HCT116 (cell line): ENCODE measurements around the gene PNPO.

Source experiments
- ATF3 ChIP-seq: IDR thresholded peaks from 2 replicates; pipeline ENCODE4 v1.6.1; 2012
- CEBPB ChIP-seq: IDR thresholded peaks from 2 replicates; pipeline ENCODE4 v1.6.1; 2012; ENCODE audit warnings: low read depth
- EZH2 ChIP-seq: fragments of 200-600 bp; sonication (generic); IDR thresholded peaks from 2 replicates; pipeline ENCODE4 v1.6.1; 2017; ENCODE audit warnings: antibody characterized with exemption, mixed run types
- EZH2phosphoT487 ChIP-seq: fragments of 200-600 bp; IDR thresholded peaks from 2 replicates; pipeline ENCODE4 v1.6.1; 2018; ENCODE audit warnings: antibody characterized with exemption, borderline replicate concordance
- FOSL1 ChIP-seq: IDR thresholded peaks from 2 replicates; pipeline ENCODE4 v1.6.1; 2012; ENCODE audit warnings: low read depth
- POLR2A ChIP-seq: IDR thresholded peaks from 2 replicates; pipeline ENCODE4 v1.7.0; 2011; ENCODE audit warnings: borderline replicate concordance; ENCODE audit not compliant: insufficient read depth, insufficient read length; ENCODE audit errors: extremely low read depth
- RAD21 ChIP-seq: IDR thresholded peaks from 2 replicates; pipeline ENCODE4 v1.6.1; 2012; ENCODE audit warnings: low read depth, mild to moderate bottlenecking
- REST ChIP-seq: IDR thresholded peaks from 2 replicates; pipeline ENCODE4 v1.6.1; 2012; ENCODE audit warnings: low read depth
- SIN3A ChIP-seq: IDR thresholded peaks from 2 replicates; pipeline ENCODE4 v1.6.1; 2012; ENCODE audit warnings: low read depth
- SRF ChIP-seq: IDR thresholded peaks from 2 replicates; pipeline ENCODE4 v1.6.1; 2012; ENCODE audit warnings: low read depth
- TCF7L2 ChIP-seq: IDR thresholded peaks from 2 replicates; pipeline ENCODE4 v1.7.0; 2011; ENCODE audit warnings: borderline replicate concordance, inconsistent platforms; ENCODE audit not compliant: insufficient read depth, insufficient read length; ENCODE audit errors: extremely low read depth
- ZFX ChIP-seq: fragments of 450-650 bp; IDR thresholded peaks from 2 replicates; pipeline ENCODE4 v1.6.1; 2017
- TF ChIP-seq, protein P1 (sequence below), 3 experiments: fragments of 200-600 bp in 1 of 3; sonication (generic) in 1 of 3; IDR thresholded peaks in 2 of 3; conservative IDR thresholded peaks in 1 of 3; 2 replicates each; pipeline ENCODE4 v1.5.1; 2012 to 2017; ENCODE audit warnings: low read depth in 2 of 3, low read length in 2 of 3, antibody characterized with exemption in 1 of 3, borderline replicate concordance in 1 of 3, control low read depth in 1 of 3, mild to moderate bottlenecking in 1 of 3, mixed read lengths in 1 of 3, mixed run types in 1 of 3, moderate library complexity in 1 of 3; ENCODE audit not compliant: insufficient read depth in 1 of 3

DNA sequence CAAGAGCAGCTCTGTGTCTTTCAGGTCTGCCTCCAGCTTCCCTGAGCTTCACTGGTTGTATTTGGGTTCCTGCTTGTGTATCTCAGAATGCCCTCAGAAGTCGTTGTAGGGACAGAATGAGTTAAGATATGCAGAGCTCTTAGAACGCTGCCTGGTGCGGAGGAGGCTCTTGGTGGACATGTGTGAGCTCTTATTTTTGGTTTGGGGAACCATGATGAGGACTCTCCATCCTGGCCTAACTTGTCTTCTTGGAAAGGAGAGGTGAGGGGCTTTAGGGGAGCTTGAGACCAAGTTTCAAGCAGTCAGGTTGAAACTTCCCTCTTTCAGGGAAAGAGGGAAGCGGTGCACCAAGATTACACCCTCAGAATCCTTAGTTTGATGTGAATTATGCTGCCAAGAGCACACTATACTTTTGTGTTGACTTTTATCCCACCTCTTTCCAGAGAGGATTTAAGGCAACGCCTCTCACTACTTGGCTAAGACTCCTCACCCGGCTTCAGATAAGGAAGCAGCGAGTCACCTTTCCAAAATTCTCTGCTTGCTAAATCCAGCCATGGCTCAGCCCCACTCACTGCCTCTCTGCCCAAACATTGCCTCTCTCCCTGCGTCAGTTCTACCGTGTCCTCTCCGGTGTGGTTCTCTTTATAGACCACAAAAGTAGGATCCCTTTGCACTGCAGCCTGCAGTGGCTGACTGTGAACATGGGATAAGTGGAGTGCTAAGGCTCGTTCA lies 42.3 kb downstream of the PNPO start:
- TF ChIP-seq, protein P1, sequence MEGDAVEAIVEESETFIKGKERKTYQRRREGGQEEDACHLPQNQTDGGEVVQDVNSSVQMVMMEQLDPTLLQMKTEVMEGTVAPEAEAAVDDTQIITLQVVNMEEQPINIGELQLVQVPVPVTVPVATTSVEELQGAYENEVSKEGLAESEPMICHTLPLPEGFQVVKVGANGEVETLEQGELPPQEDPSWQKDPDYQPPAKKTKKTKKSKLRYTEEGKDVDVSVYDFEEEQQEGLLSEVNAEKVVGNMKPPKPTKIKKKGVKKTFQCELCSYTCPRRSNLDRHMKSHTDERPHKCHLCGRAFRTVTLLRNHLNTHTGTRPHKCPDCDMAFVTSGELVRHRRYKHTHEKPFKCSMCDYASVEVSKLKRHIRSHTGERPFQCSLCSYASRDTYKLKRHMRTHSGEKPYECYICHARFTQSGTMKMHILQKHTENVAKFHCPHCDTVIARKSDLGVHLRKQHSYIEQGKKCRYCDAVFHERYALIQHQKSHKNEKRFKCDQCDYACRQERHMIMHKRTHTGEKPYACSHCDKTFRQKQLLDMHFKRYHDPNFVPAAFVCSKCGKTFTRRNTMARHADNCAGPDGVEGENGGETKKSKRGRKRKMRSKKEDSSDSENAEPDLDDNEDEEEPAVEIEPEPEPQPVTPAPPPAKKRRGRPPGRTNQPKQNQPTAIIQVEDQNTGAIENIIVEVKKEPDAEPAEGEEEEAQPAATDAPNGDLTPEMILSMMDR (IDR thresholded peaks at IDR 0.05 in 2 of 3, conservative IDR thresholded peaks at IDR 0.05 in 1 of 3; ENCODE audit: borderline replicate concordance in 1 of 3, insufficient read depth in 1 of 3, low read depth in 2 of 3, low read length in 2 of 3), result no peak
- no peak for TF ChIP-seq REST
- no peak for TF ChIP-seq CEBPB
- TF ChIP-seq ATF3, result no peak
- no peak for TF ChIP-seq EZH2phosphoT487
- no peak for TF ChIP-seq RAD21
- TF ChIP-seq SIN3A, result no peak
- TF ChIP-seq FOSL1, result no peak
- TF ChIP-seq EZH2, result no peak
- TF ChIP-seq ZFX, result no peak
- TF ChIP-seq TCF7L2, result no peak
- no peak for TF ChIP-seq SRF
- TF ChIP-seq POLR2A, result no peak
